ENCODE data around the gene NFATC2IP. TPM values are rescaled to one million over a fixed set of nuclear protein-coding genes. Genes with fewer than 3 reads are reported as not detected.

Gene NFATC2IP
- total and polyA plus RNA-seq, 2 of the 8 experiments (the other 6 are each of a cell fraction or from before 2014, with no cell fraction given), result 54.4 to 71.5 TPM

DNA sequence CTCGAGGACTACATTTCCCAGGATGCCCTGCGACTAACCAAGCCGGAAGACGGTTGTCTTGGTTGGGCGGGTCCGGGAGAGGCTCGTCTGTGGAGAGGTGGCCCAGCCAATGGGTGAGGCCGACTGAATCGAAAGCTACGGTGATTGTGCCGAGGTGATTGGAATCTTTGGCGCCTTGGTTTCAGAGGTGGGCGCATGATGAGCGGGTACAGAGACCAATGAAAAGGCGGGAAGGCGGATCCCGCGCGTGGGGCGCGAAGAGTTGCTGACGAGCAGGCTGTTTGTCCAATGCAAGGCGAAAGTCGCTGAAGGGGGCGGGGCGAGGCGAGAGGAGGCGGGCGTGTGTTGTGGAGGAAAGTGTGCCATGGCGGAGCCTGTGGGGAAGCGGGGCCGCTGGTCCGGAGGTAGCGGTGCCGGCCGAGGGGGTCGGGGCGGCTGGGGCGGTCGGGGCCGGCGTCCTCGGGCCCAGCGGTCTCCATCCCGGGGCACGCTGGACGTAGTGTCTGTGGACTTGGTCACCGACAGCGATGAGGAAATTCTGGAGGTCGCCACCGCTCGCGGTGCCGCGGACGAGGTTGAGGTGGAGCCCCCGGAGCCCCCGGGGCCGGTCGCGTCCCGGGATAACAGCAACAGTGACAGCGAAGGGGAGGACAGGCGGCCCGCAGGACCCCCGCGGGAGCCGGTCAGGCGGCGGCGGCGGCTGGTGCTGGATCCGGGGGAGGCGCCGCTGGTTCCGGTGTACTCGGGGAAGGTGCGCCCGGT lies at the start of gene NFATC2IP (continued):
- TF ChIP-seq TBP (IDR thresholded peaks at IDR 0.05; ENCODE audit: low read depth, low read length) (peak; percentile 68; the same call in 1 of the 2 replicates), SIX5 (IDR thresholded peaks at IDR 0.05; ENCODE audit: low read depth, low read length) (peak; percentile 71), MAFK (IDR thresholded peaks at IDR 0.05; ENCODE audit: low read depth, low read length) (no peak), KDM5A (IDR thresholded peaks at IDR 0.05; ENCODE audit: low read length) (no peak; the same call in 1 of the 2 replicates), SAP30 (IDR thresholded peaks at IDR 0.05; ENCODE audit: insufficient read depth, insufficient replicate concordance, low read length) (no peak), SP2 (IDR thresholded peaks at IDR 0.05; ENCODE audit: low read length) (peak; percentile 90), SIRT6 (IDR thresholded peaks at IDR 0.05; ENCODE audit: low read length) (no peak), SIN3A (conservative IDR thresholded peaks at IDR 0.05 in 1 of 2, IDR thresholded peaks at IDR 0.05 in 1 of 2; ENCODE audit: low read depth in 1 of 2, low read length in 2 of 2) (peak; percentile 17 to 31; a peak in 1 of 4 replicates), ZNF274 (IDR thresholded peaks at IDR 0.05; ENCODE audit: borderline replicate concordance, extremely low read depth, low read length) (no peak), SRF (IDR thresholded peaks at IDR 0.05; ENCODE audit: low read depth, low read length) (no peak), HDAC6 (IDR thresholded peaks at IDR 0.05; ENCODE audit: low read depth, low read length) (no peak), EZH2 (IDR thresholded peaks at IDR 0.05; ENCODE audit: low read depth, low read length, severe bottlenecking) (no peak), BACH1 (IDR thresholded peaks at IDR 0.05; ENCODE audit: low read length) (peak; percentile 70), FOSL1 (IDR thresholded peaks at IDR 0.05; ENCODE audit: insufficient read depth, low read depth, low read length) (no peak), SP1 (IDR thresholded peaks at IDR 0.05; ENCODE audit: low read depth, low read length) (peak; percentile 98), PHF8 (conservative IDR thresholded peaks at IDR 0.05; ENCODE audit: low read depth, low read length) (peak; percentile 79), POLR2AphosphoS5 (IDR thresholded peaks at IDR 0.05; ENCODE audit: low read depth, low read length) (peak; percentile 70; the same call in 1 of the 2 replicates)
- TF ChIP-seq, protein P1, sequence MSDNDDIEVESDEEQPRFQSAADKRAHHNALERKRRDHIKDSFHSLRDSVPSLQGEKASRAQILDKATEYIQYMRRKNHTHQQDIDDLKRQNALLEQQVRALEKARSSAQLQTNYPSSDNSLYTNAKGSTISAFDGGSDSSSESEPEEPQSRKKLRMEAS (IDR thresholded peaks at IDR 0.05), result peak; percentile 41; the same call in 1 of the 2 replicates
- TF ChIP-seq, protein P2, sequence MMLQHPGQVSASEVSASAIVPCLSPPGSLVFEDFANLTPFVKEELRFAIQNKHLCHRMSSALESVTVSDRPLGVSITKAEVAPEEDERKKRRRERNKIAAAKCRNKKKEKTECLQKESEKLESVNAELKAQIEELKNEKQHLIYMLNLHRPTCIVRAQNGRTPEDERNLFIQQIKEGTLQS (IDR thresholded peaks at IDR 0.05; ENCODE audit: insufficient read depth, low read depth, low read length), result no peak
- TF ChIP-seq, protein P3, sequence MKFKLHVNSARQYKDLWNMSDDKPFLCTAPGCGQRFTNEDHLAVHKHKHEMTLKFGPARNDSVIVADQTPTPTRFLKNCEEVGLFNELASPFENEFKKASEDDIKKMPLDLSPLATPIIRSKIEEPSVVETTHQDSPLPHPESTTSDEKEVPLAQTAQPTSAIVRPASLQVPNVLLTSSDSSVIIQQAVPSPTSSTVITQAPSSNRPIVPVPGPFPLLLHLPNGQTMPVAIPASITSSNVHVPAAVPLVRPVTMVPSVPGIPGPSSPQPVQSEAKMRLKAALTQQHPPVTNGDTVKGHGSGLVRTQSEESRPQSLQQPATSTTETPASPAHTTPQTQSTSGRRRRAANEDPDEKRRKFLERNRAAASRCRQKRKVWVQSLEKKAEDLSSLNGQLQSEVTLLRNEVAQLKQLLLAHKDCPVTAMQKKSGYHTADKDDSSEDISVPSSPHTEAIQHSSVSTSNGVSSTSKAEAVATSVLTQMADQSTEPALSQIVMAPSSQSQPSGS (IDR thresholded peaks at IDR 0.05; ENCODE audit: low read length), result no peak
- TF ChIP-seq, protein P4, sequence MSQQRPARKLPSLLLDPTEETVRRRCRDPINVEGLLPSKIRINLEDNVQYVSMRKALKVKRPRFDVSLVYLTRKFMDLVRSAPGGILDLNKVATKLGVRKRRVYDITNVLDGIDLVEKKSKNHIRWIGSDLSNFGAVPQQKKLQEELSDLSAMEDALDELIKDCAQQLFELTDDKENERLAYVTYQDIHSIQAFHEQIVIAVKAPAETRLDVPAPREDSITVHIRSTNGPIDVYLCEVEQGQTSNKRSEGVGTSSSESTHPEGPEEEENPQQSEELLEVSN (IDR thresholded peaks at IDR 0.05), result no peak

All from H1 (cell line).